ENCODE data around the gene PIH1D1. TPM values are rescaled to one million over a fixed set of nuclear protein-coding genes. Genes with fewer than 3 reads are reported as not detected.
A peak's percentile ranks its signal among the peaks of the same experiment; 100 is the strongest.

PIH1D1 gene
- total RNA-seq, 1 donor from 2014 or later = 125 TPM

GRCh38 chr19:49430678-49431329 lies 20.8 kb downstream of the PIH1D1 start:
- DNase-seq (ENCODE audit: low spot score, unreplicated experiment) = no peak
- no peak overlapping the region for H3K27ac Mint-ChIP-seq
- no peaks in the 10 kb centered on the region for H3K9me3 Mint-ChIP-seq (ENCODE audit: low read depth)
- TF ChIP-seq, protein P1, sequence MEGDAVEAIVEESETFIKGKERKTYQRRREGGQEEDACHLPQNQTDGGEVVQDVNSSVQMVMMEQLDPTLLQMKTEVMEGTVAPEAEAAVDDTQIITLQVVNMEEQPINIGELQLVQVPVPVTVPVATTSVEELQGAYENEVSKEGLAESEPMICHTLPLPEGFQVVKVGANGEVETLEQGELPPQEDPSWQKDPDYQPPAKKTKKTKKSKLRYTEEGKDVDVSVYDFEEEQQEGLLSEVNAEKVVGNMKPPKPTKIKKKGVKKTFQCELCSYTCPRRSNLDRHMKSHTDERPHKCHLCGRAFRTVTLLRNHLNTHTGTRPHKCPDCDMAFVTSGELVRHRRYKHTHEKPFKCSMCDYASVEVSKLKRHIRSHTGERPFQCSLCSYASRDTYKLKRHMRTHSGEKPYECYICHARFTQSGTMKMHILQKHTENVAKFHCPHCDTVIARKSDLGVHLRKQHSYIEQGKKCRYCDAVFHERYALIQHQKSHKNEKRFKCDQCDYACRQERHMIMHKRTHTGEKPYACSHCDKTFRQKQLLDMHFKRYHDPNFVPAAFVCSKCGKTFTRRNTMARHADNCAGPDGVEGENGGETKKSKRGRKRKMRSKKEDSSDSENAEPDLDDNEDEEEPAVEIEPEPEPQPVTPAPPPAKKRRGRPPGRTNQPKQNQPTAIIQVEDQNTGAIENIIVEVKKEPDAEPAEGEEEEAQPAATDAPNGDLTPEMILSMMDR (IDR thresholded peaks at IDR 0.05; ENCODE audit: unreplicated experiment) = no peak
- no peaks in the 10 kb centered on the region for H3K36me3 Mint-ChIP-seq (ENCODE audit: insufficient read depth)
- H3K27me3 Mint-ChIP-seq = peaks cover 86% of the 10 kb centered on the region
- no peak overlapping the region for H3K4me3 Mint-ChIP-seq (ENCODE audit: low read depth)
- H3K4me1 Mint-ChIP-seq (ENCODE audit: low read depth) = peaks cover 8% of the 10 kb centered on the region

GRCh38 chr19:49430172-49430677 lies 21.4 kb downstream of the PIH1D1 start:
- Mint-ChIP-seq H3K4me3 (ENCODE audit: low read depth) (no peak overlapping the region), H3K27me3 (peaks cover 86% of the 10 kb centered on the region), H3K4me1 (ENCODE audit: low read depth) (peaks cover 11% of the 10 kb centered on the region)

DNA sequence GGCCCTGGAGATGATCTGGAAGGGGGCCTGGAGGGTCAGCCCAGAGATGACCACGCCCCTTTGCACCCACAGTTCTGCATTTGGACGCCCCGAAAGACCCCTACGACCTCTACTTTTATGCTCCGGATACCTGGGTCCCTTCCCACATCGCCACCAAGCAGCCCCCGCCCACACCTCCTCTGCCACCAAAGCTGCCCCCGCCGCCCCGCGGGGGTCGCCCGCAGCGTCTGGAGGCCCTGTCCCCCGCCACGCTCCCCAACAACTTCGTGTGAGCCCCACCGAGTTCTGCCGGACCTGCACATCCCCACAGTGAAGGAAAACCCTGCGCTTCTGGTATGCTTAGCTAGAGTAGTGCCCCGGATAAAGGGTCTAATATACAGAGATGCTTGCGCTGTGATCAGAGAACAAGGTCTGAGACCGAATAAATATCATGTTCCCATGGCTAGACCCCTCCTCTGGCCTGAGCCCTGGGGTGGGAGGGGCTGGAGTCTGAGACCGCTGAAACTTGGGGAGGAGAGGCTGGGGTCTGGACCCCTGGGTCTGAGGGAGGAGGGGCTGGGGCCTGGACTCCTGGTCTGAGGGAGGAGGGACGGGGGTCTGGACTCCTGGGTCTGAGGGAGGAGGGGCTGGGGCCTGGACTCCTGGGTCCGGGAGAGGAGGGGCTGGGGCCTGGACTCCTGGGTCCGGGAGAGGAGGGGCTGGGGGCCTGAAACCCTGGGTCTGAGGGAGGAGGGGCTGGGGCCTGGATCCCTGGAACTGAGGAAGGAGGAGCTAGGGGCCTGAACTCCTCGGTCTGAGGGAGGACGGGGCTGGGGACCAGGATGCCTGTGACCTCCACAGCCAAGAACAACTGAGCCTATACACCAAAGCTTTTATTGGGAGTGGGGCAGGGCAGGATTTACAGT lies 22.8 kb downstream of the PIH1D1 start:
- no peaks in the 10 kb centered on the region for H3K36me3 Mint-ChIP-seq (ENCODE audit: insufficient read depth)
- TF ChIP-seq, protein P1 (IDR thresholded peaks at IDR 0.05; ENCODE audit: unreplicated experiment) = no peak
- H3K27me3 Mint-ChIP-seq = peaks cover 91% of the 10 kb centered on the region
- H3K9me3 Mint-ChIP-seq (ENCODE audit: low read depth) = no peaks in the 10 kb centered on the region
- peak overlapping the region; percentile 39 for H3K4me3 Mint-ChIP-seq (ENCODE audit: low read depth)
- no peak overlapping the region for H3K27ac Mint-ChIP-seq
- no peak for DNase-seq (ENCODE audit: low spot score, unreplicated experiment)
- peaks cover 11% of the 10 kb centered on the region for H3K4me1 Mint-ChIP-seq (ENCODE audit: low read depth)

More at GRCh38 chr19:49430172-49430677, 21.4 kb downstream of the PIH1D1 start:
- Mint-ChIP-seq H3K27ac (no peak overlapping the region), H3K9me3 (ENCODE audit: low read depth) (no peaks in the 10 kb centered on the region), H3K36me3 (ENCODE audit: insufficient read depth) (no peaks in the 10 kb centered on the region)
- TF ChIP-seq, protein P1 (IDR thresholded peaks at IDR 0.05; ENCODE audit: unreplicated experiment) = no peak
- DNase-seq (ENCODE audit: low spot score, unreplicated experiment) = no peak

- TF ChIP-seq, protein P1 (IDR thresholded peaks at IDR 0.05; ENCODE audit: unreplicated experiment) = no peak
- Mint-ChIP-seq H3K36me3 (ENCODE audit: insufficient read depth) (no peaks in the 10 kb centered on the region), H3K9me3 (ENCODE audit: low read depth) (no peaks in the 10 kb centered on the region), H3K27me3 (peaks cover 90% of the 10 kb centered on the region), H3K4me3 (ENCODE audit: low read depth) (peak overlapping the region; percentile 39), H3K4me1 (ENCODE audit: low read depth) (peaks cover 12% of the 10 kb centered on the region), H3K27ac (no peak overlapping the region)
- no peak for DNase-seq (ENCODE audit: low spot score, unreplicated experiment)
Measured at GRCh38 chr19:49427855-49428546, 23.6 kb downstream of the PIH1D1 start.

DNA sequence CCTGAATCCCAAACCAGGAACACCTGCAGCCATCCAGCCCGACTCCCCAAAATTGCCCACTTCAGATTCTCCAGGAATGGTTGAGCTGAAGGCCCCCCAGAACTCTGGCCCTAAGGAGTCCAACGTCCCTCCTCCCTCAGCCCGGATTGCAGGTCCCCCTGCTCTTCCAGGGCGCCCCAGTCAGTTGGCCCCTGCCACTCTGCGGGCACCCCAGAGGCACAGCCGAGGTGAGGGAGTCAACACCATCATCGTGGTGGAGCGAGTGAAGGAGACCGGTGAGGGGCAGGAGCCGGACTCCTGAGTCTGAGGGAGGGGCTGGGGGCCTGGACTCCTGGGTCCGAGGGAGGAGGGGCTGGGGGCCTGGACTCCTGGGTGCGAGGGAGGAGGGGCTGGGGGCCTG lies 24.3 kb downstream of the PIH1D1 start:
- TF ChIP-seq, protein P1 (IDR thresholded peaks at IDR 0.05; ENCODE audit: unreplicated experiment) = no peak
- Mint-ChIP-seq H3K9me3 (ENCODE audit: low read depth) (no peaks in the 10 kb centered on the region), H3K4me1 (ENCODE audit: low read depth) (peaks cover 12% of the 10 kb centered on the region)

More for the DNA sequence above, 24.3 kb downstream of the PIH1D1 start:
- Mint-ChIP-seq H3K36me3 (ENCODE audit: insufficient read depth) (no peaks in the 10 kb centered on the region), H3K4me3 (ENCODE audit: low read depth) (no peak overlapping the region), H3K27ac (no peak overlapping the region), H3K27me3 (peaks cover 89% of the 10 kb centered on the region)
- DNase-seq (ENCODE audit: low spot score, unreplicated experiment) = no peak
